Central memory CD8-positive, alpha-beta T cell (primary cell): ENCODE data around the gene STK16.
"Not testable (repeated sequence)": the region's sequence is repeated elsewhere in the genome, so short reads cannot be mapped to it uniquely, and the experiment has no call there.

Experiments used
- ATAC-seq: fragments of 150-1000 bp; cut with Tn5 transposase; replicated peaks from 2 replicates; pipeline ENCODE4 v1.10.0; 2022; ENCODE audit warnings: mild to moderate bottlenecking, moderate FRiP score, moderate number of reproducible peaks; ENCODE audit not compliant: poor library complexity, severe bottlenecking; ENCODE audit errors: extremely low read depth
- DNase-seq, 2 donors: peaks; one replicate each; pipeline ENCODE4 v3.0.0; 2021; ENCODE audit warnings: low spot score in 2 of 2
- H3K27ac Mint-ChIP-seq: one replicate; pipeline ENCODE4 v1.8.0; 2022; ENCODE audit warnings: low read depth, mild to moderate bottlenecking, moderate library complexity, mixed read lengths
- H3K27me3 Mint-ChIP-seq: one replicate; pipeline ENCODE4 v1.8.0; 2022; ENCODE audit warnings: mixed read lengths
- H3K36me3 Mint-ChIP-seq: one replicate; pipeline ENCODE4 v1.8.0; 2022; ENCODE audit warnings: mild to moderate bottlenecking, moderate library complexity, mixed read lengths; ENCODE audit not compliant: insufficient read depth
- H3K4me1 Mint-ChIP-seq: one replicate; pipeline ENCODE4 v1.8.0; 2022; ENCODE audit warnings: mixed read lengths
- H3K4me3 Mint-ChIP-seq: one replicate; pipeline ENCODE4 v1.8.0; 2022; ENCODE audit warnings: mild to moderate bottlenecking, moderate library complexity, mixed read lengths
- H3K9me3 Mint-ChIP-seq: one replicate; pipeline ENCODE4 v1.8.0; 2022; ENCODE audit warnings: mixed read lengths

Gene STK16

DNA sequence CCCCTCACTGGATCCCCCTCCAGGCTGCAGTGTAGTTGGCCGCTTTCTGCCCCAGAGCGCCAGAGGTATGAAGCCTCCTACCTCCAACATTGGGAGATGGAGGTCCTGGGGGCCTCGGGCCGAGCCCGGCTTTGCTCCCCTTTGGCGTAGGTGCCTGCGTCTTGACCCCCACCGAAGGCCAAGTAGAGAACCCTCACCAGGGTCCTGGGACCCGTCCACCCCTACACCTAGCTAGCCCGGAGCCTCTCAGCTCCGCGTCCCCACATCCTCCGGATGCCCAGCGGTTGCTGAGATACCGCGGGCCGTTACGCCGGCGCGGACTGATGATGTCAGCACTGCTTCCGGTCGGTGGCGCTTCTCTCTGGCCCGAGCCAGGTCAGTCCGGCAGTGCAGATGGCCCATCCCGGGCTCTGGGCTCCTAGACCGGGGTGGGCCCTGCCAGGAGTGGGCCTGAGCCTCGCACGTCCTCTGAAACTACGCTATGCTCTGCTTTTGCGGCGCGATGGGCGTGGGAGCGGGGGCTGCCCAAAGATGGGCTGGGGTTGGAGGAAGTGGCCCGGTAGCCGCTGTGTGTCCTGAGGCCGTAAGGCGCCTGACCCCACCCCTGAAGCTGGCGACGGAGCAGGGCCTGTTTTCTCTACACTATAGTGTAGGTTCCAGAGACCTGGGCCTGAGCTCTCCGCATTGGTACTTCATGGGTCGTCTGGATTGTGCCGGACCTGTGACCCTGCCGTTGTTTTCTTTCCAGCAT, at the start of gene STK16, which contains the start of gene GLB1L:
STK16 (plus strand) TSS at position 332 of the 751 bp plus-strand sequence. CDS start 521 bp downstream, outside the sequence.
GLB1L (minus strand) TSS at position 297 of the 751 bp plus-strand sequence. CDS start 1,871 bp downstream, outside the sequence.
- peaks cover 43% of the 10 kb centered on the region for H3K36me3 Mint-ChIP-seq
- ATAC-seq, result peak; percentile 63
- H3K9me3 Mint-ChIP-seq, result no peaks in the 10 kb centered on the region
- H3K4me3 Mint-ChIP-seq, result peak within 1 kb of the TSS; percentile 78
- peaks cover 57% of the 10 kb centered on the region for H3K4me1 Mint-ChIP-seq
- peak within 1 kb of the TSS; percentile 94 for H3K27ac Mint-ChIP-seq
- peak; percentile 79 to 82 for DNase-seq
- H3K27me3 Mint-ChIP-seq, result no peaks in the 10 kb centered on the region

DNA sequence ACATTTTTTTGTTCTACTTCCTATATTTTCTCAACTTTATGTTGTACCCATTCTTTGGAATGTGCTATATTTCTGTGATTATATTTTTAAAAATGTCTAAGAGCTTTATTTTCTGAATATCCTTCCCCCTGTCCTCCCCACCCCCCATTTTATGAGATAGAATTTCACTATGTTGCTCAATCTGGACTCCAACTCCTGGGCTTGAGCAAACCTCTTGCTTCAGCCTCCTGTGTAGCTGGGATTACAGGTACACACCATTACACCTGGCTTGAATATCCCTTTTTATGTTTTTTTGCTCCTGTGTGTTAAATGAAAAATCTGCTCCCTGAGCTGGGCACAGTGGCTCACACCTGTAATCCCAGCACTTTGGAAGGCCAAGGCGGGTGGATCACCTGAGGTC, 47.9 kb upstream of the STK16 start:
- Mint-ChIP-seq H3K9me3 (no peaks in the 10 kb centered on the region), H3K4me1 (peaks cover 8% of the 10 kb centered on the region)

GRCh38 chr2:219198974-219199373, 46.3 kb upstream of the STK16 start:
- no peak overlapping the region for H3K27ac Mint-ChIP-seq
- no peaks in the 10 kb centered on the region for H3K9me3 Mint-ChIP-seq
- DNase-seq (no peak), ATAC-seq (no peak)
- H3K4me1 Mint-ChIP-seq, result peaks cover 8% of the 10 kb centered on the region
- no peak overlapping the region for H3K4me3 Mint-ChIP-seq
- H3K36me3 Mint-ChIP-seq, result peaks cover 3% of the 10 kb centered on the region
- H3K27me3 Mint-ChIP-seq, result peaks cover 14% of the 10 kb centered on the region

More for the DNA sequence above, 47.9 kb upstream of the STK16 start:
- no peak for DNase-seq
- no peak for ATAC-seq
- Mint-ChIP-seq H3K4me3 (no peak overlapping the region), H3K27ac (no peak overlapping the region), H3K27me3 (peaks cover 14% of the 10 kb centered on the region), H3K36me3 (peaks cover 3% of the 10 kb centered on the region)

- Mint-ChIP-seq H3K36me3 (peaks cover 3% of the 10 kb centered on the region), H3K27me3 (peaks cover 14% of the 10 kb centered on the region), H3K4me1 (peaks cover 8% of the 10 kb centered on the region), H3K27ac (no peak overlapping the region), H3K4me3 (peak overlapping the region; percentile 72), H3K9me3 (no peaks in the 10 kb centered on the region)
- DNase-seq, result no peak
- no peak for ATAC-seq
Observed at GRCh38 chr2:219199470-219200211, 45.6 kb upstream of the STK16 start.

- not testable (repeated sequence) for H3K9me3 Mint-ChIP-seq, H3K4me1 Mint-ChIP-seq, ATAC-seq, DNase-seq, H3K36me3 Mint-ChIP-seq
- H3K4me3 Mint-ChIP-seq, result peak overlapping the region; percentile 72
- H3K27ac Mint-ChIP-seq, result peak overlapping the region; percentile 61
- H3K27me3 Mint-ChIP-seq, result peaks cover 14% of the 10 kb centered on the region
Observed at GRCh38 chr2:219200502-219201326, 44.6 kb upstream of the STK16 start.

DNA sequence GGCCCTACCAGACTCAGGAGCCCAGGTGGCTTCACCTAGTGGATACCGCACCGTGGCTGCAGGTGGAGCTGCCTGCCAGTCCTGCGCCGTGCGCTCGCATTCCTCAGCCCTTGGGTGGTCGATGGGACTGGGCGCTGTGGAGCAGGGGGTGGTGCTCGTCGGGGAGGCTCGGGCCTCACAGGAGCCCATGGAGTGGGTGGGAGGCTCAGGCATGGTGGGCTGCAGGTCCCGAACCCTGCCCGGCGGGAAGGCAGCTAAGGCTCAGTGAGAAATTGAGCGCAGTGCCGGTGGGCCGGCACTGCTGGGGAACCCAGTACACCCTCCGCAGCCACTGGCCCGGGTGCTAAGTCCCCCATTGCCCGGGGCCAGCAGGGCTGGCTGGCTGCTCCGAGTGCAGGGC, 43.9 kb upstream of the STK16 start:
- not testable (repeated sequence) for ATAC-seq, DNase-seq, H3K27ac Mint-ChIP-seq, H3K9me3 Mint-ChIP-seq, H3K4me3 Mint-ChIP-seq, H3K36me3 Mint-ChIP-seq
- peaks cover 13% of the 10 kb centered on the region for H3K4me1 Mint-ChIP-seq
- H3K27me3 Mint-ChIP-seq, result peaks cover 14% of the 10 kb centered on the region

- Mint-ChIP-seq H3K4me3 (no peak overlapping the region), H3K27ac (no peak overlapping the region), H3K4me1 (peaks cover 30% of the 10 kb centered on the region), H3K9me3 (no peaks in the 10 kb centered on the region), H3K36me3 (peaks cover 21% of the 10 kb centered on the region), H3K27me3 (peaks cover 3% of the 10 kb centered on the region)
- no peak for DNase-seq
- no peak for ATAC-seq
Observed at GRCh38 chr2:219204425-219205164, 40.7 kb upstream of the STK16 start.

- Mint-ChIP-seq H3K9me3 (no peaks in the 10 kb centered on the region), H3K36me3 (peaks cover 22% of the 10 kb centered on the region), H3K4me1 (peaks cover 28% of the 10 kb centered on the region), H3K4me3 (no peak overlapping the region), H3K27me3 (no peaks in the 10 kb centered on the region), H3K27ac (peak overlapping the region; percentile 92)
- no peak for DNase-seq
- ATAC-seq, result no peak
Observed at GRCh38 chr2:219205165-219205538, 40.1 kb upstream of the STK16 start.

DNA sequence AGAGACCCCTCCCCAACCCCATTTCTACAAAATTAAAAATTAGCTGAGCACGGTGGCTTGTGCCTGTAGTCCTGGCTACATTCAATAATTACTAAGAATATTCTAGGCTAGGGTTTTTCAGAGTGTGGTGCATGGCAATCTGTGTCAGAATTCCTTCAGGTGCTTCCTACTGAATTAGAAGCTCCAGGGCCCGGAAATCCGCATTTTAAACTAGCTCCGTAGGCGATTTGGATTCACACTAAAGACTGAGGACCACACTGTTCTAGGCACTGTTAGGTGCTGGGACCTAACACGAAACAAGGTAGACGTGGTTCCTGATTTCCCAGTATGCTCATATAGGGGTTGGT, 39.3 kb upstream of the STK16 start:
- H3K4me3 Mint-ChIP-seq, result peak overlapping the region; percentile 86
- H3K9me3 Mint-ChIP-seq, result no peaks in the 10 kb centered on the region
- no peak for ATAC-seq
- peaks cover 22% of the 10 kb centered on the region for H3K36me3 Mint-ChIP-seq
- peak overlapping the region; percentile 92 for H3K27ac Mint-ChIP-seq
- no peak for DNase-seq
- H3K4me1 Mint-ChIP-seq, result peaks cover 29% of the 10 kb centered on the region
- H3K27me3 Mint-ChIP-seq, result no peaks in the 10 kb centered on the region

DNA sequence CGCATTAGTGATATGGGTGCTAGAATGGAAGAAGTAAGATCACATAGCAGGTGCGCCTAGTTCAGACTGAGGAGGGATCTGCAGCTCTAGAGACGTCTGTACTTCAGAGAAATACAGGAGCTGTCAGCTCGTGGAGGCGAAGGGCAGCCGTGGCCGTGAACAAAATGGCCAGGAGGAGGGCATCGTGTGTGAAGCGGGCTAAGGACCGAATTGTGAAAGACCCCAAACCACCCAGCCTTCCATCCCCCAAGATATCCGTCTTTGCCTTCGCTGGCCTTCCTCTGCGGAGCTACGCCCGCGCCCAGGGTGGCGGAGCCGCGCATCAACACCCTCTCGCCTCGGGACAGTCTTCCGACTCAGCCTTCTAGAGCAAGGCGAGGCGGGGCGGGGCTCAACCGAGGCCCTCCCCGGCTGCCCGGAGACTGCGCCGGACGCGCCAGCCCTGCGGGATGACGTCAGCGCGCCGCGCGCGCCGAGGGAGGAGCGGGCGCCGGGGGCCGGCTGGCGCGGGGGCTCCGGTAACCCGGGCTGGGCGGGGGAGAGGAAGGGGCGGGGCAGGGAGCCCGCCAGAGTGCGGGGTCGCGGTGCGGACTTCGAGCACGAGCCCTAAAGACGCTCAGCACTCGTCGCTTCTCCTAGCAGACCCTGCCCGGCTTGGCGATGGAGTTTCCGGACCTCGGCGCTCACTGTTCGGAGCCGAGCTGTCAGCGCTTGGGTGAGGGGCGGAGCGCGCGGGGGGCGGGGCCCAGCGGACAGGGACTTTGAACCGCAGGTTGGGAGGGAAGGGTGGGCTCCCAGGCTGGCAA, 38.7 kb upstream of the STK16 start, which contains the start of gene ZFAND2B:
ZFAND2B (plus strand) TSS at position 455 of the 806 bp plus-strand sequence; CDS start at position 661, 206 bp downstream.
- H3K4me1 Mint-ChIP-seq, result peaks cover 35% of the 10 kb centered on the region
- H3K27ac Mint-ChIP-seq, result peak within 1 kb of the TSS; percentile 92
- peak; percentile 92 for DNase-seq
- no peaks in the 10 kb centered on the region for H3K27me3 Mint-ChIP-seq
- H3K36me3 Mint-ChIP-seq, result peaks cover 23% of the 10 kb centered on the region
- peak; percentile 97 for ATAC-seq
- H3K4me3 Mint-ChIP-seq, result peak within 1 kb of the TSS; percentile 86
- no peaks in the 10 kb centered on the region for H3K9me3 Mint-ChIP-seq

- H3K4me1 Mint-ChIP-seq, result peaks cover 35% of the 10 kb centered on the region
- peaks cover 23% of the 10 kb centered on the region for H3K36me3 Mint-ChIP-seq
- peak overlapping the region; percentile 86 for H3K4me3 Mint-ChIP-seq
Observed at GRCh38 chr2:219207134-219207883, 38.0 kb upstream of the STK16 start.

More at GRCh38 chr2:219207134-219207883, 38.0 kb upstream of the STK16 start:
- H3K9me3 Mint-ChIP-seq, result no peaks in the 10 kb centered on the region
- H3K27ac Mint-ChIP-seq, result peak overlapping the region; percentile 32
- no peaks in the 10 kb centered on the region for H3K27me3 Mint-ChIP-seq
- DNase-seq (no peak), ATAC-seq (peak; percentile 2)
